HG03108 (cell line): Measurements from ENCODE around the gene EXOC6B.
"Not testable (repeated sequence)": the region's sequence is repeated elsewhere in the genome, so short reads cannot be mapped to it uniquely, and the experiment has no call there.

Experiments
- ATAC-seq: cut with Tn5 transposase; IDR thresholded peaks from one replicate; pipeline ENCODE4 v1.9.1; 2021; ENCODE audit warnings: moderate library complexity; ENCODE audit not compliant: unreplicated experiment

The EXOC6B gene

DNA sequence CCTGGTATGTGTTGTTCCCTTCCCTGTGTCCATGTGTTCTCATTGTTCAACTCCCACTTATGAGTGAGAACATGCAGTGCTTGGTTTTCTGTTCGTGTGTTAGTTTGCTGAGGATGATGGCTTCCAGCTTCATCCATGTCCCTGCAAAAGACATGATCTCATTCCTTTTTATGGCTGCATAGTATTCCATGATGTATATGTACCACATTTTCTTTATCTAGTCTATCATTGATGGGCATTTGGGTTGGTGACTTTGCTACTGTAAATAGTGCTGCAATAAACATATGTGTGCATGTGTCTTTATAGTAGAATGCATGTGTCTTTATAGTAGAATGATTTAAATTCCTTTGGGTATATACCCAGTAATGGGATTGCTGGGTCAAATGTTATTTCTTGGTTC is 341.2 kb downstream of the EXOC6B start:
- ATAC-seq, result not testable (repeated sequence)

DNA sequence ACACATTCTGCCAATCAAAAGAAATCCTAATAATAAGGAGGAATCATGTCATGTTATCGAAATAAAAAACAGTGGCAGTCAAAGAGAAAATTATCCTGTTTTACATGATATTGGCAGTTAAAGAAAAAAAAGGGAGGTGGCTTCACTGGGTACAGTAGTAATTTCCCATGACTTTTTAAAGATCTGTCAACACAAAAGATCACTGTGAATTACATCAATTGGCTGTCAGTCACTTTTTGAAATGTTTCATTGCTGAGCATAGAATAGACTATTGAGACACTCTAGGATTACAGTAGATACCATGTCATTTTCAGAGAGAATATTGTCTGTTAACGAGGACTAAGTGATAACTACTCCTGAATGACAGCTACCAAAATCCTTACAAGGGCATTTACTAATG is 342.5 kb downstream of the EXOC6B start:
- ATAC-seq, result no peak

DNA sequence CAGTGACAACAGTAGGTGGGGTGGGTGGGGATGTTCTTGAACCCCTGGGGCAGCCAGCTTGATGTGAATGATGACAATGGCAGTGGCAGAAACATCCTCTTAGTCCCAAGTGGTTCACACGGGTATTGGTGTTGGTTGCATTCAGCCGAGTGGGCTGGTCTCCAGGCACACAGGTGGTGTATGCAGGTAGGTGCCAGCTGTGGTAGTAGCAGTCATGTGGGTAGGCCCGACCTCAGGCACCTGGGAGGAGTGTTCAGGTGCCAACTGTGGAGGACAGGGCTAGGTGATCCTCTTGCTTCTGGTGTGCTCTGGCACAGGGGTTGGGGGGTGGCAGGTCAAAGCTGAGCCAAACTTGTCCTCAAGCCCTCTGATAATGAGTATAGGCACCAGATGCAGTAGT is 350.6 kb downstream of the EXOC6B start:
- no peak for ATAC-seq

DNA sequence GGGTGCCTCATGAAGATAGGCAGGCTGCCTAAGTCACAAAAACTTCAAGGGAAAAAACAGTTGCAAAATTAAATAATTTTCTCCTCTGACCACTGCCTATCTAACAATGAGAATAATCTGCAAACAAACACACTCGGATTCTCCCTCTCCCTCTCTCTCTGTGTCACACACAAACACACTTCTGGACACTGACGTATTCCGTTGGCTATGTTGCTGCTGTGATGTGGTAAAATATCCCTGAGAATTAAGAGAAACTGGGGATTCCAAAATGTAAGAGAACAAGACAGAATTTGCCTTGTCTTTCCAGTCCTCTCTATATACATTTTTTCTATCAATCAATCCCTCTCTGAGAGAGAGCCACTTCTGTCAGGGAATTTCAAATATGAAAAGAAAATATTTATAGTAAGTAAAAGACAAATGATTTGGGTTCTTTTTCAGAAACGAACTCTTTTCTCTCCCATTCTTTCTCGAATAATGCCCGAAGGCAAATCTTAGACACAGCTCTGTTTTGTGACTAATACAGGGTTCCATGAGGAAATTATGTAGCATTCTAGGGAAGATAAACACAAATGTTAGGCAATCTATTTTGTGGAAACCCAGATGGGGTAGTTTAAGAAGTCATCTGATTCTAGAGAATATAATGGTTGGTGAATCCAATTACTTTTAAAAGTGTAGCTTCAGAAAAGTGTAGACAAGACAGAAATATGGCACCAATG is 367.9 kb downstream of the EXOC6B start:
- ATAC-seq, result no peak

DNA sequence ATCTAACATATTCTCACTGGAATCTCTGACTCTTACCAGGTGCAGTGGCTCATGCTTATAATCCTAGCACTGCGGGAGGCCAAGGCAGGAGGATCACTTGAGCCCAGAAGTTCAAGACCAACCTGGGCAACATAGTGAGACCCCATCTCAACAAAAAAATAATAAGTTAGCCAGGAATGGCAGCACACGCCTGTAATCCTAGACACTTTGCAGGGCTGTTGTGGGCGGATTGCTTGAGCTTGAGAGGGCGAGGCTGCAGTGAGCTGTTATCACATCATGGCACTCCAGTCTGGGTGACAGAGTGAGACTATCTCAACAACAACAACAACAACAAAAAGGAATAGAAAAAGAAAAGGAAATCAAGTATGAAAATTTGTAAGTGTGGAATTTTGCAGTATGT is 371.6 kb downstream of the EXOC6B start:
- no peak for ATAC-seq

DNA sequence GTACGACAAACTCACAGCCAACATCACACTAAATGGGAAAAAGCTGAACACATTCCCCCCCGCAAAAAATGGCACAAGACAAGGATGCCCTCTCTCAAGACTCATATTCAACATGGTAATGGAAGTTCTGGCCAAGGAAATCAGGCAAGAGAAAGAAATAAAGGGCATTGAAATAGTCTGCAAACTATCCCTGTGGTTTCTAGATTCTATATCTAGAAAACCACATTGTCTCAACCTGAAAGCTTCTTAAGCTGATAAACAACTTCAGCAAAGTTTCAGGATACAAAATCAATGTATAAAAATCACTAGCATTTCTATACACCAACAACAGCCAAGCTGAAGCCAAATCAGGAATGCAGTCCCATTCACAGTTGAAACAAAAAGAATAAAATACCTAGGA is 383.6 kb downstream of the EXOC6B start:
- no peak for ATAC-seq

DNA sequence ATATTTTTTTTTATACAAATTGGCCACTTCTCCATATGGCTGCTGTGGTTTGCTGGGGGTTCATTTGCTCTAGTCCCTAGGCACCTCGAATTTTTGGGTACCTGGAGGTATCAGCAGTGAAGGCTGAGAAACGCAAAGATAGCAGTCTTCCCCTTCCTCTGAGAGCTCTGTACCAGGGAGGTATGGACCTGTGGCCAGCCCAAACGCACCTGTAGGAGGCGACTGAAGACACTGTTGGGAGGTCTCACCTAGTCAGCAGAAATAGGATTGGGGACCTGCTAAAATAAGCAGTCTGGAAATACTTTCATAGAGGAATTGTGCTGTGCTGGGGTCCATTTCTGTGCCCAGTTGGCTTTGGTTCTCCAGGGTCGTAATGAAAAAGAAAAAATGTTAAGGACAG is 385.9 kb downstream of the EXOC6B start:
- ATAC-seq, result no peak

DNA sequence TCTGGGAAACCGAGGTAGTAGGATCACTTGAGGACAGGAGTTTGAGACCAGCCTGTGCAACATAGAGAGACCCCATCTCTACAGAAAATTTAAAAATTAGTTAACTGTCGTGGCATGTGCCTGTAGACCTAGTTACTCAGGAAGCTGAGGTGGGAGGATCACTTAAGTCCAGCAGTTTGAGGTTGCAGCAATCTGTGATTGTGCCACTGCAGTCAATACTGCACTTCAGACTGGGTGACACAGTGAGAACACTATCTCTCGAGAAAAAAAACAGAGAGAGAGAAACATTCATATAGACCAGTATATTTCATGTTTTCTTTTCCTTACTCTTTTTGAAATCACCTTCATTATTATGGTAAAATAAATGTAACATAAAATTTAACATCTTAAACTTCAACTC is 387.5 kb downstream of the EXOC6B start:
- ATAC-seq, result no peak

DNA sequence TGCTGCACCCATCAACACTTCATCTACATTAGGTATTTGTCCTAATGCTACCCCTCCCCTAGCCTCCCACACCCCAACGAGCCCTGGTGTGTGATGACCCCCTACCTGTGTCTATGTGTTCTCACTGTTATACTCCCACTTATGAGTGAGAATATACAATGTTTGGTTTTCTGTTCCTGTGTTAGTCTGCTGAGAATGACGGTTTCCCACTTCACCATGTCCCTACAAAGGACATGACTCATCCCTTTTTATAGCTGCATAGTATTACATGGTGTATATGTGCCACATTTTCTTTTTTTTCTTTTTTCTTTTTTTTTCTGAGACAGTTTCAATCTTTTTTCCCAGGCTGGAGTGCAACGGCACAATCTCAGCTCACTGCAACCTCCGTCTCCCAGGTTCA is 394.1 kb downstream of the EXOC6B start:
- ATAC-seq, result no peak

DNA sequence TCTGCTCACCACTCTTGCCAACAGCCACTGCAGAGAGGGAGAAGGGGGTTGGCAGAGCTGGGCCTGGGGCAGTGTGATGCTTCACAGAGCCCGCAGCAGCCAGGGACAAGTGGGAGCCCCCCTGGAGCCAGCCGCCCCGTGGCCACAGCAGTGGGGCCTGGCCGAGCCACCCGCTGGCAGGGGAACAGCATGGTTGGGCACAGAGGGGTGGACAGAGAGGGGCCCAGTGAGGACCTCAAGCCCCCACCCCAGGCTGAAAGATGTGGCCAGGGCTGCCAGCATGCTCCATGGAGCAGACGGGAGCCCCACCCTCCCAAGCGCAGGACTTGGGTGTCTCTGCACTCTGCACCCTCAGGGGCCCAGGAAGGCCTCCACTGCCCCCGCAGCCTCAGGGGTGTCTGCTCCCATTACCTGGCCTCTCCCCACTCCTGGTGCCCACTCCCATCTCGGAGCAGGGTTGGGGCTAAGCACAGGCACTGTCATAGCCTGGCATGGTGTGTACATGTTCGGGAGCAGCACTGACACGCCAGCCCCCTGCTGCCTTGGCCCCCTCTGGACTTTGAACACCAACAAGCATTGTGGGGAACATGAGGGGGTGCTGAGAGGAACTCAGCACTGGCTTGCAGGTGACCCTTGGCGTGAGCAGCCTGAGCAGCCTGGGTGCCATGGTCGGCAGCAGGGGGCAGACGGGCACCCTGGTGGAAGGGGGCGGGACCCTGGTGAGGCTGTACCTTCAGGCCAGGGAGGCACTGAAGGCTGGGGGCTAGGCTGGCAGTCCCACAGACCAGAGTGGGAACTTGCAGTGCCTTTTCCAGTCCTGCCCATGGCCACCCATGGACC is 398.6 kb downstream of the EXOC6B start:
- ATAC-seq, result no peak

DNA sequence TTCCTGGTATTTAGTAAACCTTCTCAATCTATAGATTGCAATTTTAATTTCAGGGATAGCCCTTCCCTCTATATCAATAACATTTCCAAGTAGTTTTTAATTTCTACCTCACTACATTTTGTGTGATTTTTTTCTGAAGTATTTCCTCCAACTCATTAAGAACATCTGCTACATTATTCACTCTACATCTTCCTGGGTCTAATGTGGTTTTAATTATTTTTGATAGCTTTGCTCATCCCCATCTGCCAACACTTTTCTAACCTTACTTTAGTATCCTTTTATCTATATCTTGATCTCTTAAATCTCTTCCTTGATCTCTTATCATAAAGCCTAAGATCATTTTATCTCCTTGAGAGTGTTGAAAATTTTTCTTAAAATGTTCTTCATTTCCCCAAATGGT is 399.8 kb downstream of the EXOC6B start:
- ATAC-seq, result no peak

DNA sequence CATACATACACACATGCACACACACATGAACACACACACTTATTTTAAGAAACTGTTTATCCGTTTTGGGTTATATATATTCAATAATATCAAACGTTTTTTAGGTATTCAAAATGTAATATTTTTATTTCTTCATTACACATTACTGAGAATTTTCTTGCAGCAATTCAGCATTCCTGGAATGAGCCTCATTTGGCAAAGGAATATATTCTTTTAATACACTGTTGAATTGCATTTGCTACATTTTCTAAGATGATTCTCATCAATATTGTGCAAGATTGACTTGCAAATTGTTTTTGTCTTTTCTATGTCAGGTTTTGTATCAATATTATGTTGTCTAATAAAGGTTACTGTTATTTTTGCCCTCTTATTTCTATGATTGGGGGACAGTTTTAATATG is 402.1 kb downstream of the EXOC6B start:
- no peak for ATAC-seq

DNA sequence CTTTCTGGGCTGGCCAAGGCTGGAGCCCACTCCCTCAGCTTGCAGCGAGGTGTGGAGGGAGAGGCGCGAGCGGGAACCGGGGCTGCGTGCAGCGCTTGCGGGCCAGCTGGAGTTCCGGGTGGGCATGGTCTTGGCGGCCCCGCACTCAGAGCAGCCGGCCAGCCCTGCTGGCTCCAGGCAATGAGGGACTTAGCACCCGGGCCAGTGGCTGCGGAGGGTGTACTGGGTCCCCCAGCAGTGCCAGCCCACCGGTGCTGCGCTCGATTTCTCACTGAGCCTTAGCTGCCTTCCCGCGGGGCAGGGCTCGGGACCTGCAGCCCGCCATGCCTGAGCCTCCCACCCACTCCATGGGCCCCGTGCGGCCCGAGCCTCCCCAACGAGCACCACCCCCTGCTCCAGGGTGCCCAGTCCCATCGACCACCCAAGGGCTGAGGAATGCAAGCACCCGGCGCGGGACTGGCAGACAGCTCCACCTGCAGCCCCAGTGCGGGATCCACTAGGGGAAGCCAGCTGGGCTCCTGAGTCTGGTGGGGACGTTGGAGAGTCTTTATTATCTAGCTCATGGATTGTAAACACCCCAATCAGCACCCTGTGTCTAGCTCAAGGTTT is 404.0 kb downstream of the EXOC6B start:
- not testable (repeated sequence) for ATAC-seq

DNA sequence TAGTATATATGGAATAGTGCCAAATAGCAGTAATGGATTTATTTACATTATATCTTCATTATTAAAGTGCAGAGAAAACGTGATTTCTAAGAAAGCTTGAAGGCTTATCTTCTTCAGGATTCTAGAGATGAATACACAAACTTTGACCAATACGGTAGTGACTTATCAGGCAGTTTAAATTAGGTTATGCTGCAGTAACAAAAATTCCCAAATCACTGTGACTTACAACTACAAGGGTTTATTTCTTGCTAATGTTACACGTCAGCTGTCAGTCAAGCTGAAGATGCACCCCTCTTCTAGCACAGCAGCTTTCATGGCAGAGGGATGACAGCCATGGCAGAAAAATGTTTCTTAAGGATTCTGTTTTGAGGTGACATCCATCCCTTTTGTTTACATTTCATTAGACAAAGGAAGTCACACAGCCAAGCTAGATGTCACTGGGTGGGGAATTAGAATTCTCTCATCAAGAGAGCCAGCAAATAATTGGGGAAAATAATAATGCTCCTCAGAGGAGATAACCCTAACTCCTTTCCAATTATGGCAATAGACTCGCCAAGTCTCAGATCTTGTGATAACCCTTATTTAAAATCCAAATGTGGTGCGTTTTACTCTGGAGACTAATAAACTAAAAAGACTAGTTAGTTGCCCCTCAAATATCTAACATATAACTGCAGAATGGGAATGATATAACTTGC is 409.9 kb downstream of the EXOC6B start:
- no peak for ATAC-seq

DNA sequence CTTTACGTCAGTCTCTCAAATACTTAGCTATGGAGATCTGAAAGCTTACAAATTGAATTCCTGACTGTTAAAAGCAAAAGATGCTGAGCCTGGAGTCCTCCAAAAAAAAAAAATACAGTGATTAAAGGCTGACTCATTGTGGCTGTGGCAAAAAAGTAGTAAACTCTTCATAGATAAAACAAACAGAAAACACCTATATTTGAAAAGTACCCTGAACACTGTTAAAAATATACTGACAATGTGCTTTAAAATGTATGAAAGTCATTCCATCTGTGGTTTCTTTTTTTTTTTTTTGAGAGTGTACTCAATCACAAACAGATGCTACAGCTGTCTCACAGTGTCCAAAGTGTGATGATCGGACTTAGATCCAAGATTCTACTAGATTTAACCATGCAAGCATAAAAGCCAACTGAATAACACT is 410.6 kb downstream of the EXOC6B start:
- ATAC-seq, result no peak

DNA sequence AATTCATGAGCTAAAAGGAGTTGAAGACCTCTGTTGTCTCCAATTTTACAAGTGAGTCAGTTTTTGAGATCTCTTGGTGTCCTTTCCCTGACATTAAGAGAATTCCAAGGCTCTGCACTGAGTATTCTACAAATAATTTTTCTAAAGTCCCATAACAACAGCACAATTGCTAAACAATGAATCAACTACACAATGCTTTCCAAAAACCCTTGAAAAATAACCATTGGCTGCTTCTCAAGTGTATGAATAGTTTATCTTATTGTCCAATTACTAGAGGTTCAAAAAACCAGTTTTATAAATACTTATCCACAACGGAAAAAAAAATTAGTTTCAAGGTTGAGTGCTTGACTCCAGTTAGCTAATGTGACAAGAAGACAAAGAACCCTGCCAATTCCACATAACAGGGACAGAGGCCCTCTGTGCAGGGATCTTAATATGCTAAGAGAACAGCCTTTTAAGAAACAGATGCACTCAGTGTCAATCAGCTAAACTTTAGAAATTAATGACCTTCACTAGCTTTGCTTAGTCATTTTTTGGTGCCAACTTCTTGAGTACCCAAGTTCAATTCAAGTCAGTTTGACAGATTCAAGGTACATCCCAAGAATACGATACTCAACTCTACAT is 411.6 kb downstream of the EXOC6B start:
- no peak for ATAC-seq

DNA sequence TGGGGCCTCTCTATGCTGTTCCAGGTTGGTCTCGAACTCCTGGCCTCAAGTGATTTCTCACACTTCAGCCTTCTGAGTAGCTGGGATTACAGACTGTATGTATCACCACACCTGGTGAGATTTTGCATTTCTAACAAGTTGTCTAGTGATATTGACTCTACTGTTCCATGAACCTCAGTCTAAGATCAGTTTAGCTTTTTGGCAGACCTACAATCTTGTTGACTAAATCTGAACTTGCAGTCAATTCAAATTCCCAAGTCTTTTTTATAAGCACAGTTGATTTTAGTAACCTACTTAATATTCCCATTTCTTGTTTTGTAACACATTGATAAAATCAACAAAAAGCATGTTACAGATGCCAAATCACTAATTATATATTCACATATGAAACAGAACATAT is 412.1 kb downstream of the EXOC6B start:
- no peak for ATAC-seq

DNA sequence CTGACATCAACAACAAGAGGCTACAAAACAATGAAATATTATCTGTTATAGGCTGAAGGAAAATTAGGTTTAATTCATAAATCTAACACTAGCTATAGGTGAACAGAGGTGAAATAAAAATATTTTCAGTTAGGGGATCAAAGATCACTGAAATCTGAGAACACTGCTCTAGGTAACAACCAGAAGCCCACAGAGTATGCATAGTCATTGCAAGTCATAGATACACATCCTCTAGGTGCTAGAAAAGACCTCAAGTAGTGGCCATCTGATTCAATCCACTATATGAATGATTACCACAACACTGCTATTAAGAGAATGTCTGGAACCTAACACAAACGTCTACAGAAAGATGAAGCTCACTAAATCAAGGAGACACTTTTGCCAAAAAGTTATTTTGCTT is 413.6 kb downstream of the EXOC6B start:
- no peak for ATAC-seq

DNA sequence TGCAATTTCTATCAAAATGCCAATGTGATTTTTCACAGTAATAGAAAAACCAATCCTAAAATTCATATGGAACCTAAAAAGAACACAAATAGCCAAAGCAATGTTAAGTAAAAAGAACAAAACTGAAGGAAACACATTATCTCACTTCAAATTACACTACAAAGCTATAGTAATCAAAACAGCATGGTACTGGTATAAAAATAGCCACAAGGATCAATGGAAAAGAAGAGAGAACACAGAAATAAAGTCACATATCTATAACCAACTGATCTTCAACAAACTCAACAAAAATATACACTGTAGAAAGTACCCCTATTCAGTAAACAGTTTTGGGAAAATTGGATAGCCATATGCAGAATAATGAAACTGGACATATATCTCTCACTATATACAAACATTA is 426.0 kb downstream of the EXOC6B start:
- ATAC-seq, result no peak

DNA sequence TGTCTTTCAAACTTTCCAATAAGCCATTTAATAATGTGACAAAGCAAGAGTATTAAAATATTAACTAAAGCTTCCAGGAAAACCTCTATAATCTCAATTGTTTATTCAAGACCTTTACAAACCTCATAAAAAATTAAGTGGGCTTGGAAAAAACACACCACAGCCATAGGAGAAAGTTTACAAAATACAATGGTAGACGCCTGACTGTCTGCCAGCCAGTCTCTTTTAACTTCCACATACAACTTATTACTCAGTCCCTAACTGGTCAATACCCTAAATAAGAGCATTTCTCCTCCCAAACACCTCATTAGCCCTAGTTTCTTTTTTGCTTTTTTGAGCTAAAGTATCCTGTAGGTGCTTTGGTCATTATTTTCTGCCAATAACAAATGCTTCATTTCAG is 430.7 kb downstream of the EXOC6B start:
- no peak for ATAC-seq

DNA sequence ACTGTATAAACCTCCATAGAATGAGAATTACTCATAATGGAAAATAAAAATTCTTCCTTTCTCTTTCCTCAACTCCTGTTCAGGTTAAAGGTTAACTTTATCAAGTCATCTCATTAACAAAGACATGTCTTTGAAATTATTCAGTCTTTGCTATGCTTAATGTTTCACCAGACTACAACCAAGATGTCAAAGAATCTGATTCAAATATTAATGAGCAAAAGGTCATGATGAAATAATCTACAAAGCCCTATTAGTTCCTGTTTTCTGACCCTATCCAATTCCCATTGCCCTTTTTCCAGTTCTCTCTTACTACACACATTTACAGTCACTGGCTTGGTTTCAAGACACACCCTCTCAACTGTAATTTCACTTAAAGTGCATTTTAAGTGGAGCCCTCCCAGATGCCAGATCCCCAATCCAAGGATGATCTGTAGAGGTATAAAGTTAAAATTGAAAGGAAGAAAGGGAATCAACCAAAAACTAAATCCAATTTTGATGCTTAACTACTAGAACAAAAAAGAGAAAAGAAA is 431.2 kb downstream of the EXOC6B start:
- ATAC-seq, result no peak
